A549 (cell line): ENCODE measurements around the gene SCD. TPM values are rescaled to one million over a fixed set of nuclear protein-coding genes. Genes with fewer than 3 reads are reported as not detected.

Experiments used
- ATAC-seq, 2 experiments: fragments of 200-7000 bp in 1 of 2; fragments of >200 bp in 1 of 2; cut with Nextera tagmentation in 1 of 2; cut with Tn5 transposase in 1 of 2; 3 replicates each; pipeline versions ENCODE4 v1.8.0 to v1.9.1; 2018 to 2020; ENCODE audit warnings: mild to moderate bottlenecking in 1 of 2, moderate library complexity in 1 of 2
- CTCF ChIA-PET: fragments of 300-600 bp; sonication (Branson Sonifier 250); formaldehyde crosslinking; extraction: SDS; loops from one replicate; lab custom pipeline; 2021; ENCODE audit warnings: antibody characterized with exemption, inconsistent platforms; lab: Yijun Ruan, JAX
- POLR2A ChIA-PET: fragments of 350-600 bp; formaldehyde crosslinking; extraction: SDS; loops from one replicate; lab custom pipeline; 2021; ENCODE audit warnings: antibody characterized with exemption, inconsistent platforms; lab: Yijun Ruan, JAX
- DNase-seq, 2 experiments: peaks; one replicate each; pipeline versions ENCODE4 v3.0.0 to v3.0.0-alpha.2; 2011 to 2016; ENCODE audit warnings: low read depth in 1 of 2, low spot score in 1 of 2
- FAIRE-seq: peaks from 2 replicates; lab custom pipeline; 2011; peaks lifted over from hg19 to GRCh38; lab: Jason Lieb, UNC
- H3K27ac ChIP-seq, 2 experiments: fragments of >200 bp; sonication (Bioruptor Twin); formaldehyde crosslinking; 3 replicates each; pipeline ENCODE4 v1.5.1; 2016 to 2017
- H3K4me1 ChIP-seq: fragments of >200 bp; sonication (Bioruptor Twin); formaldehyde crosslinking; 3 replicates; pipeline ENCODE4 v1.6.1; 2016
- H3K4me2 ChIP-seq: fragments of >200 bp; sonication (Bioruptor Twin); formaldehyde crosslinking; 3 replicates; pipeline ENCODE4 v1.6.1; 2016
- H3K4me3 ChIP-seq: fragments of >200 bp; sonication (Bioruptor Twin); formaldehyde crosslinking; 3 replicates; pipeline ENCODE4 v1.5.1; 2016
- H3K9me3 ChIP-seq: fragments of >200 bp; sonication (Bioruptor Twin); formaldehyde crosslinking; 3 replicates; pipeline ENCODE4 v1.6.1; 2016
- CBX2 ChIP-seq: fragments of 200-600 bp; sonication (generic); IDR thresholded peaks from 2 replicates; pipeline ENCODE4 v1.6.1; 2016; ENCODE audit warnings: low read depth, mild to moderate bottlenecking, borderline replicate concordance
- CHD4 ChIP-seq: fragments of 200-600 bp; sonication (generic); IDR thresholded peaks from 2 replicates; pipeline ENCODE4 v1.6.1; 2016; ENCODE audit warnings: antibody characterized with exemption, mild to moderate bottlenecking, borderline replicate concordance
- FOXS1 ChIP-seq: fragments of 250-450 bp; sonication (Bioruptor Pico); IDR thresholded peaks from 2 replicates; pipeline ENCODE4 v1.5.0; 2020; ENCODE audit warnings: mild to moderate bottlenecking, moderate library complexity
- JUN ChIP-seq, 2 experiments: fragments of >200 bp; sonication (Bioruptor Twin); formaldehyde crosslinking; IDR thresholded peaks; 2 replicates in 1 of 2; 3 replicates in 1 of 2; pipeline ENCODE4 v1.6.1; 2016 to 2017
- KDM1A ChIP-seq: fragments of 200-600 bp; sonication (generic); IDR thresholded peaks from 2 replicates; pipeline ENCODE4 v1.6.1; 2016; ENCODE audit warnings: low read depth, mild to moderate bottlenecking
- NPAS2 ChIP-seq: fragments of 250-450 bp; sonication (Bioruptor Pico); IDR thresholded peaks from 2 replicates; pipeline ENCODE4 v1.8.0; 2022; ENCODE audit warnings: mild to moderate bottlenecking, moderate library complexity, borderline replicate concordance
- PHF8 ChIP-seq: fragments of 200-600 bp; sonication (generic); IDR thresholded peaks from 2 replicates; pipeline ENCODE4 v1.6.1; 2016; ENCODE audit warnings: low read depth, mild to moderate bottlenecking, antibody characterized with exemption, moderate library complexity, borderline replicate concordance
- RCOR1 ChIP-seq: fragments of 150-350 bp; IDR thresholded peaks from 2 replicates; pipeline ENCODE4 v1.6.1; 2014; ENCODE audit warnings: antibody characterized with exemption, low read length, low read depth
- RFX5 ChIP-seq: fragments of 450-650 bp; IDR thresholded peaks from 2 replicates; pipeline ENCODE4 v1.7.1; 2014; ENCODE audit warnings: antibody characterized with exemption, mild to moderate bottlenecking, moderate library complexity
- SREBF2 ChIP-seq: fragments of 450-650 bp; IDR thresholded peaks from 2 replicates; pipeline ENCODE4 v1.6.1; 2014; ENCODE audit warnings: mild to moderate bottlenecking, moderate library complexity
- WGBS: methylation state at CpG from one replicate; pipeline ENCODE4 v1.1.6; 2017; ENCODE audit errors: missing lambda C conversion rate; 5-methylcytosine and 5-hydroxymethylcytosine counted together
- polyA plus RNA-seq, 4 experiments: library from polyadenylated mRNA; depleted of rRNA in 3 of 4; stranded (reverse); fragments of >200 nt; fragmentation: RNase III in 1 of 4; extraction: RNeasy Plus Mini Kit Qiagen cat#74134 plus additional on column Dnase treatment in 1 of 4; gene quantifications; 2 replicates in 3 of 4; 3 replicates in 1 of 4; pipeline ENCODE4 v1.2.3, GENCODE V29; 2011 to 2017
- TF ChIP-seq, protein P1 (sequence below): fragments of >200 bp; sonication (Bioruptor Twin); formaldehyde crosslinking; IDR thresholded peaks from 3 replicates; pipeline ENCODE4 v1.6.1; 2016
- TF ChIP-seq, protein P2 (sequence below): fragments of >200 bp; sonication (Bioruptor Twin); formaldehyde crosslinking; IDR thresholded peaks from 2 replicates; pipeline ENCODE4 v1.6.1; 2016
- TF ChIP-seq, protein P3 (sequence below): fragments of >200 bp; sonication (Bioruptor Twin); formaldehyde crosslinking; IDR thresholded peaks from 3 replicates; pipeline ENCODE4 v1.5.1; 2016
- TF ChIP-seq, protein P4 (sequence below): fragments of 250-450 bp; sonication (Bioruptor Pico); IDR thresholded peaks from 2 replicates; pipeline ENCODE4 v1.5.0; 2021; ENCODE audit warnings: mild to moderate bottlenecking, moderate library complexity, borderline replicate concordance
- TF ChIP-seq, protein P5 (sequence below): fragments of 250-450 bp; sonication (Bioruptor Pico); IDR thresholded peaks from 2 replicates; pipeline ENCODE4 v1.5.0; 2020; ENCODE audit warnings: low read depth, mild to moderate bottlenecking, moderate library complexity

SCD gene
- polyA plus RNA-seq, 2 of the 4 experiments (the other 2 are of a cell fraction), result 348 to 496 TPM

DNA sequence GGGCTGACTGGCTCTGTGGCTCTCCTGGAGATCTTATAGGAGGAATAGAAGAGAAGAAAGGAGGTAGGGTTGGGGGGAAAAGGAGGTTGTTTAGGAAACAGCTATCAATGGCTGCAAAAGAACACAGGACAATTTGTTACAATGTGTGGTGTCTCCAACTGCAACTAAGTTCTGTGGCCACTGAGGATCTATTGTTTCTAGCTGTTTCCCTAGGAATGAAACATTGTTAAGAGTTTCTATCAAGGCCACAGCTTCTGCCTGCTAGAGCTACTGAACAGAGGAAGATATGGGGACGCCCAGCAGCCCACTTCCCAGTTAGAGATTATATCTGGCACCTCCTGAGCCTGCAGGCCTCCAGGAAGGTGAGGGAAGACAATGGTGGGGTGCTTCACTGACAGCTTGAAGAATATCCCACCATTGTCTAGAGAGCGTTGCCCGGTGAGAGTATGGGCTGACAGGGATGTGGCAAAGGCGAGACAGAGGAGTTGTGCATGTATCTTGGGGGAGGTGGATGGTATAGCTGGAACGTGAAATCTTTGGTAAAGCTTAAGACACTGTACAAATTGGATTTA, 4.0 kb downstream of the SCD start:
- TF ChIP-seq, protein P1, sequence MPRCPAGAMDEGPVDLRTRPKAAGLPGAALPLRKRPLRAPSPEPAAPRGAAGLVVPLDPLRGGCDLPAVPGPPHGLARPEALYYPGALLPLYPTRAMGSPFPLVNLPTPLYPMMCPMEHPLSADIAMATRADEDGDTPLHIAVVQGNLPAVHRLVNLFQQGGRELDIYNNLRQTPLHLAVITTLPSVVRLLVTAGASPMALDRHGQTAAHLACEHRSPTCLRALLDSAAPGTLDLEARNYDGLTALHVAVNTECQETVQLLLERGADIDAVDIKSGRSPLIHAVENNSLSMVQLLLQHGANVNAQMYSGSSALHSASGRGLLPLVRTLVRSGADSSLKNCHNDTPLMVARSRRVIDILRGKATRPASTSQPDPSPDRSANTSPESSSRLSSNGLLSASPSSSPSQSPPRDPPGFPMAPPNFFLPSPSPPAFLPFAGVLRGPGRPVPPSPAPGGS, result no peak
- TF ChIP-seq JUN (IDR thresholded peaks at IDR 0.05), result 0 out of 5 replicates have a peak, but pooled peaks of 1 of the 2 experiments have one; percentile 19
- no peak for TF ChIP-seq FOXS1 (CRISPR knock-in tag)
- TF ChIP-seq KDM1A, result no peak
- TF ChIP-seq, protein P2, sequence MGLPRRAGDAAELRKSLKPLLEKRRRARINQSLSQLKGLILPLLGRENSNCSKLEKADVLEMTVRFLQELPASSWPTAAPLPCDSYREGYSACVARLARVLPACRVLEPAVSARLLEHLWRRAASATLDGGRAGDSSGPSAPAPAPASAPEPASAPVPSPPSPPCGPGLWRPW, result no peak
- no peak for TF ChIP-seq SREBF2
- no peak for TF ChIP-seq RCOR1

DNA sequence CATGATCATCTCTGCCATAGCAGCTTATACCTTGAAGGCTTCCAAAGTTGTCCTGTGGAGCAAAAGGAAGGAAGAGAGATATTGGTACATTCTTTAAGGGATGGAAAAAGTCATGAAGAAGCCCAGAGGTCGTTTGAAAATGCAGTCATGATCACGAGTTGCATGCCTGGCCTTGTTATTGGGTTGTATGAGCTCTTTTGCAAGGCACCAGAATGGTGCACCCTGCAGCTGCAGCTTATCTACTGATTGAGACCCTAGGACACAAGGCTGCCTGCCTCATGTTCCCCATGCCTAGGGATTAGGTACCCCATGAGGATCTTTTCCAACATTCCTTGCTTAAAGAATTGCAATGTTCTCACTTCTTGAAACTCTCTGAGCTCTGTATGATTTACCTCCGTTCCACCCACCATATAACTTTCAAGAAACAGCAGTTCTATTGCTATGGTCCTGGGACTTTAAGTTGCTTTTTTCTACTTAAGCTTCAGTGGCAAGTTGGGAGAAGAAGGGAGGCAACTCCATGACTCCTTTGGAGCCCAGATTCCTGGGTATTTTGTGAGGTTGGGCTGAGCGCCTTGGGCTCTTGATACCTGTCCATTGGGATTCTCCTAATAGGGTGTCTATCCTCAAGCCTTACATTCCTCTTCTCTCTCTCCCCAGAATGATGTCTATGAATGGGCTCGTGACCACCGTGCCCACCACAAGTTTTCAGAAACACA, 6.9 kb downstream of the SCD start:
- 93% methylated on average over 6 of the region's 6 CpGs for WGBS
- CTCF ChIA-PET, result interaction anchor here (0.6 to 9.8 kb wide), 8 partner anchors 9 to 155 kb away, joined by 3 to 86 read pairs (median 6); no protein-coding TSS in a partner anchor
- POLR2A ChIA-PET, result interaction anchor here (0.6 to 1.8 kb wide), 4 partner anchors 11 to 51 kb away, joined by 3 to 6 read pairs (median 4); no protein-coding TSS in a partner anchor
- no peak overlapping the region for H3K4me3 ChIP-seq
- FAIRE-seq, result no peak
- peaks cover 89% of the 10 kb centered on the region for H3K4me1 ChIP-seq
- TF ChIP-seq, protein P1, result no peak
- TF ChIP-seq, protein P3, sequence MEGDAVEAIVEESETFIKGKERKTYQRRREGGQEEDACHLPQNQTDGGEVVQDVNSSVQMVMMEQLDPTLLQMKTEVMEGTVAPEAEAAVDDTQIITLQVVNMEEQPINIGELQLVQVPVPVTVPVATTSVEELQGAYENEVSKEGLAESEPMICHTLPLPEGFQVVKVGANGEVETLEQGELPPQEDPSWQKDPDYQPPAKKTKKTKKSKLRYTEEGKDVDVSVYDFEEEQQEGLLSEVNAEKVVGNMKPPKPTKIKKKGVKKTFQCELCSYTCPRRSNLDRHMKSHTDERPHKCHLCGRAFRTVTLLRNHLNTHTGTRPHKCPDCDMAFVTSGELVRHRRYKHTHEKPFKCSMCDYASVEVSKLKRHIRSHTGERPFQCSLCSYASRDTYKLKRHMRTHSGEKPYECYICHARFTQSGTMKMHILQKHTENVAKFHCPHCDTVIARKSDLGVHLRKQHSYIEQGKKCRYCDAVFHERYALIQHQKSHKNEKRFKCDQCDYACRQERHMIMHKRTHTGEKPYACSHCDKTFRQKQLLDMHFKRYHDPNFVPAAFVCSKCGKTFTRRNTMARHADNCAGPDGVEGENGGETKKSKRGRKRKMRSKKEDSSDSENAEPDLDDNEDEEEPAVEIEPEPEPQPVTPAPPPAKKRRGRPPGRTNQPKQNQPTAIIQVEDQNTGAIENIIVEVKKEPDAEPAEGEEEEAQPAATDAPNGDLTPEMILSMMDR, result no peak
- TF ChIP-seq RFX5 (no peak), CBX2 (no peak), PHF8 (no peak), CHD4 (no peak), NPAS2 (CRISPR knock-in tag) (no peak)
- TF ChIP-seq, protein P4, sequence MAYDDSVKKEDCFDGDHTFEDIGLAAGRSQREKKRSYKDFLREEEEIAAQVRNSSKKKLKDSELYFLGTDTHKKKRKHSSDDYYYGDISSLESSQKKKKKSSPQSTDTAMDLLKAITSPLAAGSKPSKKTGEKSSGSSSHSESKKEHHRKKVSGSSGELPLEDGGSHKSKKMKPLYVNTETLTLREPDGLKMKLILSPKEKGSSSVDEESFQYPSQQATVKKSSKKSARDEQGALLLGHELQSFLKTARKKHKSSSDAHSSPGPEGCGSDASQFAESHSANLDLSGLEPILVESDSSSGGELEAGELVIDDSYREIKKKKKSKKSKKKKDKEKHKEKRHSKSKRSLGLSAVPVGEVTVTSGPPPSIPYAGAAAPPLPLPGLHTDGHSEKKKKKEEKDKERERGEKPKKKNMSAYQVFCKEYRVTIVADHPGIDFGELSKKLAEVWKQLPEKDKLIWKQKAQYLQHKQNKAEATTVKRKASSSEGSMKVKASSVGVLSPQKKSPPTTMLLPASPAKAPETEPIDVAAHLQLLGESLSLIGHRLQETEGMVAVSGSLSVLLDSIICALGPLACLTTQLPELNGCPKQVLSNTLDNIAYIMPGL, result no peak
- TF ChIP-seq, protein P5, sequence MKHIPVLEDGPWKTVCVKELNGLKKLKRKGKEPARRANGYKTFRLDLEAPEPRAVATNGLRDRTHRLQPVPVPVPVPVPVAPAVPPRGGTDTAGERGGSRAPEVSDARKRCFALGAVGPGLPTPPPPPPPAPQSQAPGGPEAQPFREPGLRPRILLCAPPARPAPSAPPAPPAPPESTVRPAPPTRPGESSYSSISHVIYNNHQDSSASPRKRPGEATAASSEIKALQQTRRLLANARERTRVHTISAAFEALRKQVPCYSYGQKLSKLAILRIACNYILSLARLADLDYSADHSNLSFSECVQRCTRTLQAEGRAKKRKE (CRISPR knock-in tag), result no peak
- H3K9me3 ChIP-seq, result no peaks in the 10 kb centered on the region
- no peak for ATAC-seq
- H3K4me2 ChIP-seq, result 0 out of 3 replicates have a peak overlapping the region, but pooled peaks have one; percentile 9
- no peak for DNase-seq
- H3K27ac ChIP-seq, result no peak overlapping the region

More for the DNA sequence above, 4.0 kb downstream of the SCD start:
- no peak for ATAC-seq
- H3K4me1 ChIP-seq, result peaks cover 68% of the 10 kb centered on the region
- 97% methylated on average over 5 of the region's 5 CpGs for whole genome bisulfite sequencing
- DNase-seq, result no peak
- H3K9me3 ChIP-seq, result no peaks in the 10 kb centered on the region
- ChIA-PET CTCF (interaction anchor here (1.4 to 28.5 kb wide), 5 partner anchors 8 to 168 kb away, joined by 3 to 534 read pairs (median 18); partner anchors contain the start of gene SEC31B), POLR2A (interaction anchor here (0.6 to 7.6 kb wide), 4 partner anchors 20 to 81 kb away, joined by 3 to 143 read pairs (median 6); no protein-coding TSS in a partner anchor)
- H3K4me2 ChIP-seq, result peak overlapping the region; percentile 88
- no peak for FAIRE-seq
- H3K4me3 ChIP-seq, result peak overlapping the region; percentile 99
- H3K27ac ChIP-seq, result peak overlapping the region in 1 of 2 experiments; percentile 99; a peak in 2 of 6 replicates
